Immature natural killer cell (primary cell): ENCODE data around the gene CMTM8. TPM values are rescaled to one million over a fixed set of nuclear protein-coding genes. Genes with fewer than 3 reads are reported as not detected.
A peak's percentile ranks its signal among the peaks of the same experiment; 100 is the strongest.

ENCODE experiments used
- DNase-seq, 3 donors: peaks; one replicate each; pipeline ENCODE4 v3.0.0; 2022; ENCODE audit warnings: mixed read lengths in 1 of 3
- H3K27ac Mint-ChIP-seq, 6 donors: one replicate each; pipeline ENCODE4 v1.8.0; 2020; ENCODE audit warnings: mixed read lengths in 6 of 6, mild to moderate bottlenecking in 5 of 6, inconsistent platforms in 4 of 6, moderate library complexity in 3 of 6
- H3K27me3 Mint-ChIP-seq, 3 donors: one replicate each; pipeline ENCODE4 v1.8.0; 2020 to 2021; ENCODE audit warnings: low read depth in 3 of 3, mild to moderate bottlenecking in 3 of 3, mixed read lengths in 3 of 3, moderate library complexity in 3 of 3, inconsistent platforms in 1 of 3
- H3K36me3 Mint-ChIP-seq, 3 donors: one replicate each; pipeline ENCODE4 v1.8.0; 2020; ENCODE audit warnings: mixed read lengths in 3 of 3, inconsistent platforms in 2 of 3, mild to moderate bottlenecking in 2 of 3
- H3K4me1 Mint-ChIP-seq, 2 donors: one replicate each; pipeline ENCODE4 v1.8.0; 2020; ENCODE audit warnings: inconsistent platforms in 2 of 2, mild to moderate bottlenecking in 2 of 2, mixed read lengths in 2 of 2, moderate library complexity in 1 of 2
- H3K4me3 Mint-ChIP-seq, 5 donors: one replicate each; pipeline ENCODE4 v1.8.0; 2020; ENCODE audit warnings: mild to moderate bottlenecking in 5 of 5, mixed read lengths in 5 of 5, inconsistent platforms in 3 of 5, moderate library complexity in 3 of 5
- H3K9me3 Mint-ChIP-seq, 6 donors: one replicate each; pipeline ENCODE4 v1.8.0; 2020; ENCODE audit warnings: mild to moderate bottlenecking in 6 of 6, mixed read lengths in 6 of 6, inconsistent platforms in 4 of 6, moderate library complexity in 3 of 6
- polyA plus RNA-seq, 3 donors: library from polyadenylated mRNA; unstranded; fragments of 300-500 nt; fragmentation: Illumina TruSeq; gene quantifications; one replicate each; pipeline ENCODE4 v1.2.3, GENCODE V29; 2021

CMTM8 gene
- polyA plus RNA-seq, 3 donors from 2014 or later: 1.8 to 2.0 TPM; not detected in 1

DNA sequence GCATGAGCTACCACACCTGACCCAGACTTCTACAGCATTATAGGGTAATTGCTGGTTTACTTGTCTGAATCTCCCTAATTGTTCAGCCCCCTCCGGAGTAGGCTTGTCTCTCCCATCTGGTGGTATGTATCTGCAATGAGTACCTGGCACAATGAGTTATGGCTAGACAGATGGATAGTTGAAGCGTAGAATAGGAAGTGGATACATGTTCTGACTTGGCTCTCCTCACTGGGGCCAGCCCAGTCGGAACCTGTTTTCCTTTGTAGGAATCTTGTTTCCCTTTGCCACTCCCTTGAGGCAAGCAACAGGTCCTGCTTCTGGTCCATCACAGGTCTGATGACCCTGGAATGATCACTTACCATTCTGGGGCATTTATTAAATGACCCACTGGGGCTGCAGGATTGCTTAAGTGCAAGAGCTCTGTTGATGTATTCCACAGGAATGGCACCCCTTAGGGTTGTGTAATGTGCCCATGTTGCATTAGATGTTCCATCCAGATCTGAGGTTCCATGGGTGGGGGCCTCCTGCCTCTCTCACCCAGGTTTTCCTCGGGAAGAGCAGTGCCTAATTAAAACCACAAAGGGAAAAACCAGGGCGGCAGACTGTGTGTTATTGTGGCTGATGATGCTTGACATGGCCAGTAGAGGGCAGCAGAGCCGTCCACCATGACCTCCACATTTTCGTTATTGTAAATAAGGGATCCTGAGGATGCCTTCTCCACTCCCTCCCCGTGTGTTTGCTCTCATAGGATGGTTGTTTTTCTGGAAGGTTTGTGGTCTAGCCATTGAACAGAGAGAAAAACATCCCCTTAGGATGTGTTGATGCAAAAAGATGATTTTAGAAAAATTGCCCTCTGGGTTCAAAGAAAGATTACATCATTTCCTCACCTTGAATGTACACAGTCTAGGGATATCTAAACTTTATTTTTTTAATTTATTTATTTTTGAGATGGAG, 58.0 kb downstream of the CMTM8 start:
- H3K36me3 Mint-ChIP-seq: no peaks in the 10 kb centered on the region
- no peak overlapping the region for H3K4me3 Mint-ChIP-seq
- H3K9me3 Mint-ChIP-seq: no peaks in the 10 kb centered on the region
- DNase-seq: peak; percentile 39 to 47 (median 46)
- no peak overlapping the region for H3K27ac Mint-ChIP-seq
- H3K27me3 Mint-ChIP-seq: peaks cover 0 to 4% (median 0%) of the 10 kb centered on the region in 3 donors
- peaks cover 3 to 5% of the 10 kb centered on the region in 2 donors for H3K4me1 Mint-ChIP-seq

DNA sequence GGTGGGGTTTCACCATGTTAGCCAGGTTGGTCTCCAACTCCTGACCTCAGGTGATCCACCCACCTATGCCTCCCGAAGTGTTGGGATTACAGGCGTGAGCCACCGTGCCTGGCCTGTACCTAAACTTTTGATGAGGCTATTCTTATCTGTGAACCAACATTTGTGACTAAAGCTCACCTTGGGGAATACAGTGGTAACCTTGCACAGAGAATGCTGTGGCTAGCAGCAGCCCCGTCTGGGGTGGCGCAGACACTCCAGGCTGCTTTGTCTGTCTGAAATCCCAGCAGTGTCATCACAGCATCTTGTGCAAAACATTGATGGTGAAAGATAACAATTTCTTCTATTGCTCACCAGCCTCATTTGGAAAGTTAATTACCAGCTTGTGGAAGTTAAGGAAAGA, 58.9 kb downstream of the CMTM8 start:
- no peak overlapping the region for H3K27ac Mint-ChIP-seq
- H3K4me1 Mint-ChIP-seq: peaks cover 3 to 5% of the 10 kb centered on the region in 2 donors
- H3K27me3 Mint-ChIP-seq: peaks cover 0 to 4% (median 0%) of the 10 kb centered on the region in 3 donors
- H3K4me3 Mint-ChIP-seq: no peak overlapping the region
- no peaks in the 10 kb centered on the region for H3K36me3 Mint-ChIP-seq
- DNase-seq: no peak
- H3K9me3 Mint-ChIP-seq: no peaks in the 10 kb centered on the region

DNA sequence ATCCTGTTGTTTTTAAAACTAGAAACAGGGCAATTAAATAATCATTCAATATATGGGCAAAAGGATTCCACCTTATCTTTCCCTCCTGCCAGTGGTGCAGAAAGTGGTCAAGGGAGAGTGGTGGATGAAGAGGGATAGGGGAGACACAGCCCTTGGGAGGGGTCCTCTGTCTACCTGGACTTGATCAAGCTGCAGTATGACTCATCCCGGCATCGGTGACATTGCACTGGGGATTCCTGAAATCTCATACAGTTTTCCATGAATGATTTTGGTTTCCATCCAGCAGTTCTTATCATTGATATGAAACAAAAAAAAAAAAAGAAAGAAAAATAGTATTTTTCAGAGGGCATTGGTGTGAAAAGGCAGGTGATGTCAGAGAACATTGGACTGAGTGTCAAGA, 62.9 kb downstream of the CMTM8 start:
- Mint-ChIP-seq H3K27me3 (peaks cover 0 to 4% (median 2%) of the 10 kb centered on the region in 3 donors), H3K27ac (no peak overlapping the region), H3K9me3 (no peaks in the 10 kb centered on the region), H3K4me1 (peaks cover 9 to 14% of the 10 kb centered on the region in 2 donors), H3K4me3 (no peak overlapping the region), H3K36me3 (peaks cover 0 to 3% (median 0%) of the 10 kb centered on the region in 3 donors)
- no peak for DNase-seq

DNA sequence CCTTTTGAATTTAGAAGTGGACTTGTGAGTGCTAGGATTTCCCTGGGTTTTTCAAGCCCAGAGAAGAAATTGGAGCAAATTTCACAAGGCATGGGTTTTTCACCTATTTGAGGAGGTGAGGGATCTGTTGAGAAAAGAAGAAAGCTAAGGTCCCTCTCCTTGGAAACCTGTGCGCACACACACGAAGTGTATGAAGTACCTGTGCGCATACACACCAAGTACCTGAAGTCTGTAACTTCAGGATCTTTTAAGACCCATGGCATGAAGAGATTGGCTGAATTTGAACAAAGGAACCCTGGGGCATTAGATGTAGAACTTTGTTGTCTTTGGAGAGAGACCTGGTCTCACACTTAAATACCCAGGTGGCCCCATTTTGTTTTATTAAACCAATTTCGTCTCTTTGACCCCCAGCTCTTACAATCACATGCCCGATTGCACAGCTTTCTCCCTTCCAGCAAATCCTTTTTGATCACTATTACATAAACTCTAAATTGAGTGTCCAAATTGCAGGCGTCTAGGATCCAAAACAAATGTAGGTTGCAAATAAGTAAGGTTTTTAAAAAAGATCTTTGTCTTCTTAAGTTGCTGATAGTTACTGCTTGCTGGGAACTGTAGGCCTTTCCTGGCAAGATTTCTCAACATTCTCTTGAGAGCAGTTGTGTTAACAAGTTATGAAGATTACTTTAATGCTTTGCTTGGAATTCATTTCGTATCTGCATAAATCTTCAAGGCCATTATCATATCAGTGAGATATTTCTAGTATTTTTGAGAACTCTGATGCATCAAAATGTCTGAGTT, 64.3 kb downstream of the CMTM8 start:
- peaks cover 1 to 4% (median 2%) of the 10 kb centered on the region in 3 donors for H3K27me3 Mint-ChIP-seq
- peak overlapping the region in 3 of 5 donors; percentile 14 to 66 (median 34) for H3K4me3 Mint-ChIP-seq
- H3K36me3 Mint-ChIP-seq: peaks cover 0 to 3% (median 0%) of the 10 kb centered on the region in 3 donors
- no peaks in the 10 kb centered on the region for H3K9me3 Mint-ChIP-seq
- no peak for DNase-seq
- peaks cover 5 to 10% of the 10 kb centered on the region in 2 donors for H3K4me1 Mint-ChIP-seq
- peak overlapping the region in 4 of 6 donors; percentile 27 to 72 (median 61) for H3K27ac Mint-ChIP-seq

DNA sequence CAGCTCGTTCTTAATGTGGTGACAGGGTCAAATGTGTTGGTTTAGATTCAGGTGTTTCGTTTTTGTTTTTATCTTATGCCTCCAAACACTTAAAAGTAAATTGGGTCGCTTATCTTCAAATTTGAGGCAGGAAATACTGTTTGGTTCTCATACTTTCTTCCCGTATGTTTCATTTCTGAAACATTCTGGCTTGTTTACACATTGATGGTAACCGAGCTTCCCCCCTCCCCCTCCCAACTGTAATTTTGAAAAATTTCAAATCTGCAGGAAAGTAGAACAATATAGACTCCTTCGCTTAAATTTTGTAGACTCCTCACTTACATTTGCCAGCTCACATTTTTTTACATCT, 64.9 kb downstream of the CMTM8 start:
- H3K4me1 Mint-ChIP-seq: peaks cover 5 to 10% of the 10 kb centered on the region in 2 donors
- peaks cover 0 to 3% (median 0%) of the 10 kb centered on the region in 3 donors for H3K36me3 Mint-ChIP-seq
- DNase-seq: no peak
- no peaks in the 10 kb centered on the region for H3K9me3 Mint-ChIP-seq
- H3K27me3 Mint-ChIP-seq: peaks cover 1 to 4% (median 2%) of the 10 kb centered on the region in 3 donors
- peak overlapping the region in 4 of 6 donors; percentile 27 to 72 (median 61) for H3K27ac Mint-ChIP-seq
- peak overlapping the region in 3 of 5 donors; percentile 14 to 66 (median 34) for H3K4me3 Mint-ChIP-seq

DNA sequence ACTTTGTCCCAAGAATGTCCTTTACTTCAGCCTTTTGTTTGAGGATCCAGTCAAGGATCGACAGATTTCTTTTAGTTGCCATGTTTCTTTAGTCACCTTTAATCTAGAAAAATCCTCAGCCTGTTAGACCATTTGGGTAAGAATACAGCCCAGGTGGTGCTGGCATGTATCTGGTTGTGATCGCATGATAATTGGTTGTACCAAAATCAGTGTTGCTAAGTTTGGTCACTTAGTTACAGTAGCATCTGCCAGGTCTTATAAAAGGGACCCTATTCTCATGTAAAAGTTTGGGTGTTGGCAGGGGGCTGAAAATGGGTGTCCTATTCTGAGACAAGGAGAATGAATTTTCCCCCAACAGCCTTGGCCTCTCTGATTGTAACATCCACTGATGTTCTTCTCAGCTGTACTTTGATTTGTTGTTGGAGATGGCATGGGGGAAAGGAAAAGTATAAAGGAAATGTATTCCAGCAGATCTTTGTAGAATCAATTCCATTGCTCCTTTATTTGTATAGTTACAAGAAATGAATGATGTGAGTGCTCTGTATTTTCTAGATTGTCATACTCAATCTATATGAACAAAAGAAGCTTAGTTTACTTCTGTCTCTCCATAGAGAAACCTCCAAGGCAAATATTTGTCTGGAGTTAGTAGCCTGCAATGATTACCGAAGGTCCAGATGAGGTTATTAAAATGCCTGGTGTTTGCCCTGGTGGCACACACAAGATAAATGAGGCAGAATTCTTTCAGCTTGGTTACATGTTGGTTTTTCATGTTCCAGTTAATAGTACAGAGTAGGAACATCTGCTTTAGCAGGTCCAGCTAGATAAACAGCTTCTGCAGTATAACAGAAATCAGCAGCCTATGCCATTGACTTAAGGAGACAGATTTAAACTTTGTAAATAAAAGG, 65.7 kb downstream of the CMTM8 start:
- H3K4me3 Mint-ChIP-seq: no peak overlapping the region
- H3K4me1 Mint-ChIP-seq: peaks cover 5 to 10% of the 10 kb centered on the region in 2 donors
- peaks cover 1 to 4% (median 2%) of the 10 kb centered on the region in 3 donors for H3K27me3 Mint-ChIP-seq
- no peaks in the 10 kb centered on the region for H3K9me3 Mint-ChIP-seq
- H3K36me3 Mint-ChIP-seq: peaks cover 0 to 3% (median 0%) of the 10 kb centered on the region in 3 donors
- H3K27ac Mint-ChIP-seq: no peak overlapping the region
- no peak for DNase-seq

DNA sequence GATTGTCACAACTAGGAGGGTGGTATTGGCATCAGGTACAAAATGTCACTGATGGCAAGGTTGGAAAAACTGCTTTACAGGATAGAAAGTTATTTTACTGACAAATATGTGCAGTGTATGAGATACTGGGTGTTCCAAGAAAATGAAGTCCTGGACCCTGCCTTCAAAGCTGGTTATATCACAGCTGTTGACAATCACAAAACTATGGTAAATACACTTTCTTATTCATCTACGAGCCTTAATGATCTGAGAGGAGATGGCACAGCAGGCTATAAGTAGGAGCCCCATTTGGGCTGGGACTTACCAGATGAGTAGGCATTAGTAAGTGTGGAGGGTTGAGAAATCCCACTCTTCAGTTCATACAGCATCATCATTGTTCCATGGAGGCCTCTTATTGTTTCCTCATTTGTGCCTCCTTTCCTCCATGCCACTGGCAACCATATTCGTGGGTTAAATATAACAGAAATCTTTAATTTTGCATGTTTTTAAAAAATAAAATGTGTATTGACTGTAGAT, 66.9 kb downstream of the CMTM8 start:
- no peak for DNase-seq
- no peak overlapping the region for H3K27ac Mint-ChIP-seq
- H3K4me3 Mint-ChIP-seq: no peak overlapping the region
- H3K9me3 Mint-ChIP-seq: no peaks in the 10 kb centered on the region
- peaks cover 1 to 3% (median 2%) of the 10 kb centered on the region in 3 donors for H3K27me3 Mint-ChIP-seq
- H3K36me3 Mint-ChIP-seq: peaks cover 0 to 3% (median 0%) of the 10 kb centered on the region in 3 donors
- H3K4me1 Mint-ChIP-seq: peaks cover 5 to 10% of the 10 kb centered on the region in 2 donors

DNA sequence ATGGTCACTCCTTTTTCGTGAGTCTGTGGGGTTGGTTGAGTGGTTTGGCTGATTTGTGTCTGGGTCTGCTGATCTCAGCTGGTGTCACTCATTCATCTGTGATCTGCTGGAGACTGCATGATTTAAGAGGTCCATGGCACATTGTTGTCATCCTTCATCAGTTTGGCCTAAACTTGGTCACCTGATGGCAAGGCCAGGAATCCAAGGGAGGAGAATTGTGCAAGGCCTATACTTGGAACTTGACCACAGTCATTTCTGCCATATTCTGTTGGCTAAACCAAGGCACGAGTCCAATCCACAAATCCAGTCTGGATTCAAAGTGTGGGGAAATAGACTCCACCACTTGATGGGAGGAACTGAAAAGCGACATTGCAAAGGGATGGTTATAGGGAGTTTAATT, 67.6 kb downstream of the CMTM8 start:
- DNase-seq: no peak
- Mint-ChIP-seq H3K9me3 (no peaks in the 10 kb centered on the region), H3K27ac (no peak overlapping the region), H3K4me1 (peaks cover 5 to 10% of the 10 kb centered on the region in 2 donors), H3K4me3 (no peak overlapping the region), H3K27me3 (peaks cover 1 to 3% (median 2%) of the 10 kb centered on the region in 3 donors), H3K36me3 (peaks cover 0 to 3% (median 0%) of the 10 kb centered on the region in 3 donors)

DNA sequence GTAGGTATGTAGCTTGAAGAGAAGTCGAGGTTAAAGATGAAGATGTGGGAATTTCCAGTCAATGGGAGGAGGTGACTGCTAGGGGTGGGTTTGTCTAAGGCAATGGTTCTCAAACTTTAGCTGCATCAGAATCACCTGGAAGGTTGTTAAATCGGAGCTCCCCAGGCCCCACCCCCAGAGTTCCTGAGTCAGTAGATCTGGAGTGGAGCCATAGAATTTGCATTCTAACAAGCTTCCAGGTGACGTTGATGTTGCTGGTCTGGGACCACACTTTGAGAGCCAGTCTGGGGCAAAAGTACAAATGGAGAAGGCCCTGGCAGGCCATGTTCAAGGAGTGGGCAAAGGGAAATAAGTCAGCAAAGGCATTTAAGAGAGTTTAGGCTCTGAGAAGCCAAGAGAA, 69.1 kb downstream of the CMTM8 start:
- Mint-ChIP-seq H3K4me3 (no peak overlapping the region), H3K4me1 (peaks cover 5 to 10% of the 10 kb centered on the region in 2 donors), H3K36me3 (peaks cover 0 to 3% (median 0%) of the 10 kb centered on the region in 3 donors), H3K27ac (no peak overlapping the region), H3K27me3 (peaks cover 1 to 3% (median 2%) of the 10 kb centered on the region in 3 donors), H3K9me3 (no peaks in the 10 kb centered on the region)
- DNase-seq: no peak

DNA sequence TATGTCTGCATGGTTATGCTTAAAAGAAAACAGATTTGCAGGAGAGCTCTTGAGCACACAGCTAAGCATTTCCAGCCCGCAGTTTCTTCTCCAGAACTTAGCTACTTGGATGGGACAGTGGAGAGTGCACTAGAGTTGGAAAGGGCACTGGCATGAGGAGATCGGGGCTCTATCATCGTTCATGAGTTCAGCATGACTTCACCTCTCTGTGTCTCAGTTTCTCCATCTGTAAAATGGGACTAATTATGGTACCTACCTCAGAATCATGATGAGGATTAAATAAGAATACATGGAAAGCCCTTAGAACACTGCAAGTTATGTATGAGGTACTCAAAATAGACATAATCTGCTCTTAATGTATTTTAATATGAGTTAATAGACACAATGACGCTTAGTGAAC, 69.9 kb downstream of the CMTM8 start:
- H3K36me3 Mint-ChIP-seq: peaks cover 0 to 3% (median 0%) of the 10 kb centered on the region in 3 donors

DNA sequence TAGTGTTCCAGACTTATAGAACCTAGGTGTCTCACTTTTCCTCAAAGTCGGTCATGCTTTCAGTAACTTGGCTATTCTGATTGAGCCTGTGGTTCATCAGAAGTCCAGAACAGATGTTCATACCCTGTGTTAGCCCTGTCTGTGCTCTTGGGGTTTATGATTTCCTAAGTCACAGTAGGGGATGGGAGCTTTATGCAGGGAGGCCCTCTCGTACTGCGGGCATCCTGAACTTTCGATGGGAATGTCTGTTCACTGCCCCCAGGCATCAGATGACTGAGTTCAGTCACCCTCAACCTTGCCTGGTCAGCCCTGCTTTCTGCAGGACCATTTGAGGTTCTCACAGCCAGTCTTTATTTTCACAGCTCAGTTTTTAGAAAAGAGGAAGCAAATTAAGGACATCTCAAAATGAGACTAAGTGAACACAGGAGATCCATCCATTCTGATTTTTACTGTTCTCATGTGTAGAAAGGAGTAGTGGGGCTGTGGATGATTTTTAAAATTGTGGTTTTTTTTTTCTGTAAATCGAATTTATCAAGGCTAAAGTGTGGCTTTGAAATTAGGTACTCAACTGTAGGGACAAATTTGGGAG, 71.3 kb downstream of the CMTM8 start:
- DNase-seq: no peak

More for the DNA sequence above, 69.9 kb downstream of the CMTM8 start:
- no peaks in the 10 kb centered on the region for H3K9me3 Mint-ChIP-seq
- peaks cover 2 to 4% of the 10 kb centered on the region in 2 donors for H3K4me1 Mint-ChIP-seq
- H3K27ac Mint-ChIP-seq: no peak overlapping the region
- no peak for DNase-seq
- H3K4me3 Mint-ChIP-seq: no peak overlapping the region
- H3K27me3 Mint-ChIP-seq: peaks cover 1 to 3% (median 2%) of the 10 kb centered on the region in 3 donors

DNA sequence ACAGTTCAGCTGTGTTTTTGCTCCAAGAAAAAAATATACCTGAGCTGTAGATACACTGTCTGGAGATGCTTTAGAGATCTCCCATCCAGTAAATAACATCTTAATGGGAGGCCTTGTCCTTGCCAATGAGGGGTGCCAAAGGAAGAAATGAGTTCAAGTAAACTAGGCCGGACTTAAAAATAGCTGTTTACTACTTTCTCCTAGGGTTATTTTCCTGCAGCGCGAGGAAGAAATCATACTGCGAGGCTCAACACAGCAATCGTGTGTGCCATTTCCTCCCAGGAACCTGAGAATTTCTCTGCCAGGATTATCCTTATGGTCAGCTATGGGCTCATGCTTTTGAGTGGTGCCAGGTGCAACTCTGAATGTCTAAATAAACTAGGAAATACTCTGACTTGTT, 71.9 kb downstream of the CMTM8 start:
- Mint-ChIP-seq H3K4me3 (no peak overlapping the region), H3K27ac (no peak overlapping the region), H3K27me3 (peaks cover 0 to 3% (median 1%) of the 10 kb centered on the region in 3 donors), H3K4me1 (no peaks in the 10 kb centered on the region), H3K9me3 (no peaks in the 10 kb centered on the region), H3K36me3 (peaks cover 0 to 3% (median 0%) of the 10 kb centered on the region in 3 donors)
- no peak for DNase-seq

More for the DNA sequence above, 71.3 kb downstream of the CMTM8 start:
- H3K27ac Mint-ChIP-seq: no peak overlapping the region
- peaks cover 1 to 3% (median 2%) of the 10 kb centered on the region in 3 donors for H3K27me3 Mint-ChIP-seq
- no peak overlapping the region for H3K4me3 Mint-ChIP-seq
- H3K9me3 Mint-ChIP-seq: no peaks in the 10 kb centered on the region
- H3K36me3 Mint-ChIP-seq: peaks cover 0 to 3% (median 0%) of the 10 kb centered on the region in 3 donors
- no peaks in the 10 kb centered on the region for H3K4me1 Mint-ChIP-seq
